Activated CD8-positive, alpha-beta T cell treated with anti-CD3 and anti-CD28 coated beads for 36 hours (primary cell): ENCODE measurements around the gene AGAP1. TPM values are rescaled to one million over a fixed set of nuclear protein-coding genes. Genes with fewer than 3 reads are reported as not detected.

Experiments used
- ATAC-seq: fragments of 200-7000 bp; cut with Tn5 transposase; one replicate; pipeline ENCODE4 v1.10.0; 2021; ENCODE audit warnings: mild to moderate bottlenecking, moderate library complexity
- CTCF ChIA-PET: fragments of 350-600 bp; sonication (Branson Sonifier 250); formaldehyde crosslinking; loops from one replicate; lab custom pipeline; 2021; ENCODE audit warnings: antibody characterized with exemption; lab: Charles Lee
- POLR2A ChIA-PET: fragments of 350-600 bp; sonication (Branson Sonifier 250); formaldehyde crosslinking; loops from one replicate; lab custom pipeline; 2021; ENCODE audit warnings: antibody characterized with exemption; lab: Charles Lee
- DNase-seq: peaks from one replicate; pipeline ENCODE4 v3.0.0-alpha.2; 2020
- H3K27ac Mint-ChIP-seq: one replicate; pipeline ENCODE4 v1.8.0; 2021; ENCODE audit warnings: mild to moderate bottlenecking, mixed read lengths
- H3K27me3 Mint-ChIP-seq: one replicate; pipeline ENCODE4 v1.8.0; 2021; ENCODE audit warnings: mixed read lengths
- H3K36me3 Mint-ChIP-seq: one replicate; pipeline ENCODE4 v1.8.0; 2021; ENCODE audit warnings: low read depth, mixed read lengths
- H3K4me1 Mint-ChIP-seq: one replicate; pipeline ENCODE4 v1.8.0; 2021; ENCODE audit warnings: low read depth, mixed read lengths
- H3K4me3 Mint-ChIP-seq: one replicate; pipeline ENCODE4 v1.8.0; 2021; ENCODE audit warnings: mild to moderate bottlenecking, moderate library complexity, mixed read lengths
- H3K9me3 Mint-ChIP-seq: one replicate; pipeline ENCODE4 v1.8.0; 2021; ENCODE audit warnings: mixed read lengths
- CTCF ChIP-seq: fragments of 200-600 bp; IDR thresholded peaks from one replicate; pipeline ENCODE4 v1.8.0; 2022; ENCODE audit warnings: antibody characterized with exemption, mild to moderate bottlenecking
- intact Hi-C: fragments of 100-400 bp; cut with micrococcal nuclease; formaldehyde crosslinking; loops from one replicate; pipeline ENCODE4 v1.10.0; 2022
- total RNA-seq, 2 experiments: library from RNA; stranded (reverse); gene quantifications; one replicate each; pipeline ENCODE4 v1.2.3, GENCODE V29; 2021

The AGAP1 gene
- total RNA-seq, 2 experiments from 2014 or later, result 2.5 to 2.9 TPM

GRCh38 chr2:236157815-236158498 is 664.1 kb downstream of the AGAP1 start:
- H3K4me3 Mint-ChIP-seq, result no peak overlapping the region
- peaks cover 40% of the 10 kb centered on the region for H3K27me3 Mint-ChIP-seq
- H3K9me3 Mint-ChIP-seq, result peaks cover 2% of the 10 kb centered on the region
- TF ChIP-seq CTCF, result no peak
- no peaks in the 10 kb centered on the region for H3K4me1 Mint-ChIP-seq
- DNase-seq (no peak), ATAC-seq (no peak)
- POLR2A ChIA-PET, result no interaction called here
- CTCF ChIA-PET, result no interaction called here
- intact Hi-C loops, result no loop called here
- no peaks in the 10 kb centered on the region for H3K36me3 Mint-ChIP-seq
- H3K27ac Mint-ChIP-seq, result no peak overlapping the region

- Mint-ChIP-seq H3K27ac (no peak overlapping the region), H3K4me1 (no peaks in the 10 kb centered on the region), H3K36me3 (no peaks in the 10 kb centered on the region), H3K4me3 (no peak overlapping the region), H3K27me3 (peaks cover 40% of the 10 kb centered on the region), H3K9me3 (no peaks in the 10 kb centered on the region)
- ChIA-PET CTCF (no interaction called here), POLR2A (no interaction called here)
- ATAC-seq (no peak), DNase-seq (no peak)
- intact Hi-C loops, result no loop called here
- TF ChIP-seq CTCF, result no peak
Measured at GRCh38 chr2:236158969-236159777, 665.3 kb downstream of the AGAP1 start.

- no peak for ATAC-seq
- H3K27me3 Mint-ChIP-seq, result peaks cover 42% of the 10 kb centered on the region
- H3K9me3 Mint-ChIP-seq, result no peaks in the 10 kb centered on the region
- no peak for TF ChIP-seq CTCF
- ChIA-PET CTCF (no interaction called here), POLR2A (no interaction called here)
- no peak overlapping the region for H3K27ac Mint-ChIP-seq
- H3K4me1 Mint-ChIP-seq, result peaks cover 2% of the 10 kb centered on the region
- no peak overlapping the region for H3K4me3 Mint-ChIP-seq
- no peak for DNase-seq
- H3K36me3 Mint-ChIP-seq, result no peaks in the 10 kb centered on the region
- intact Hi-C loops, result loop anchor here (10.0 kb wide), 1 partner anchor 485 kb away; no protein-coding TSS in a partner anchor
Measured at GRCh38 chr2:236159778-236160170, 665.9 kb downstream of the AGAP1 start.

GRCh38 chr2:236160366-236161081 is 666.7 kb downstream of the AGAP1 start:
- Mint-ChIP-seq H3K27ac (no peak overlapping the region), H3K4me3 (no peak overlapping the region), H3K4me1 (peaks cover 3% of the 10 kb centered on the region), H3K27me3 (peaks cover 49% of the 10 kb centered on the region), H3K9me3 (no peaks in the 10 kb centered on the region), H3K36me3 (no peaks in the 10 kb centered on the region)
- intact Hi-C loops, result loop anchor here (10.0 kb wide), 1 partner anchor 486 kb away; no protein-coding TSS in a partner anchor
- POLR2A ChIA-PET, result no interaction called here
- DNase-seq (no peak), ATAC-seq (no peak)
- CTCF ChIA-PET, result interaction anchor here (1.8 kb wide), 1 partner anchor 395 kb away, joined by 5 read pairs; no protein-coding TSS in a partner anchor
- TF ChIP-seq CTCF, result no peak
